CD14-positive monocyte (primary cell): ENCODE measurements around the gene PLEK2. TPM values are rescaled to one million over a fixed set of nuclear protein-coding genes. Genes with fewer than 3 reads are reported as not detected.
A peak's percentile ranks its signal among the peaks of the same experiment; 100 is the strongest.

ENCODE experiments used
- DNase-seq, 3 donors: peaks; one replicate each; pipeline ENCODE4 v3.0.0-alpha.2; 2011 to 2022
- H2AFZ ChIP-seq: 2 replicates; pipeline ENCODE4 v1.6.0; 2012; ENCODE audit warnings: mild to moderate bottlenecking, low read depth, low read length, inconsistent platforms; ENCODE audit not compliant: insufficient read depth, poor library complexity, severe bottlenecking
- H3K27ac ChIP-seq, 2 donors: 1 replicate in 1 of 2; 2 replicates in 1 of 2; pipeline ENCODE4 v1.5.1; 2012 to 2013; ENCODE audit warnings: low read length in 2 of 2, control low read depth in 1 of 2, inconsistent platforms in 1 of 2, low read depth in 1 of 2, mild to moderate bottlenecking in 1 of 2
- H3K27me3 ChIP-seq, 2 donors: one replicate each; pipeline versions ENCODE4 v1.6.0 to v1.6.1; 2011 to 2013; ENCODE audit warnings: low read length in 2 of 2; ENCODE audit not compliant: control insufficient read depth in 2 of 2, insufficient read depth in 2 of 2
- H3K36me3 ChIP-seq, 2 donors: replicated peaks in 1 of 2; 1 replicate in 1 of 2; 2 replicates in 1 of 2; pipeline versions ENCODE4 v1.5.1 to v1.6.1; 2012 to 2013; ENCODE audit warnings: low read length in 2 of 2, control low read depth in 1 of 2, inconsistent platforms in 1 of 2, mild to moderate bottlenecking in 1 of 2; ENCODE audit not compliant: insufficient read depth in 2 of 2, control insufficient read depth in 1 of 2
- H3K4me1 ChIP-seq, 2 donors: 1 replicate in 1 of 2; 2 replicates in 1 of 2; pipeline versions ENCODE4 v1.5.1 to v1.6.1; 2012 to 2013; ENCODE audit warnings: low read length in 2 of 2, control low read depth in 1 of 2, inconsistent platforms in 1 of 2, mild to moderate bottlenecking in 1 of 2, moderate library complexity in 1 of 2; ENCODE audit not compliant: insufficient read depth in 2 of 2, control insufficient read depth in 1 of 2
- H3K4me2 ChIP-seq: replicated peaks from 2 replicates; pipeline ENCODE3; 2012; ENCODE audit warnings: low read length, moderate library complexity, mild to moderate bottlenecking; ENCODE audit not compliant: poor library complexity, severe bottlenecking; ENCODE audit errors: extremely low read depth
- H3K4me3 ChIP-seq, 3 experiments: fragments of 200-600 bp in 1 of 3; sonication (generic) in 1 of 3; replicated peaks in 1 of 3; 1 replicate in 2 of 3; 2 replicates in 1 of 3; pipeline ENCODE4 v1.5.1; 2011 to 2013; ENCODE audit warnings: low read length in 3 of 3, mild to moderate bottlenecking in 3 of 3, control low read depth in 2 of 3, low read depth in 2 of 3, inconsistent platforms in 1 of 3, moderate library complexity in 1 of 3
- H3K79me2 ChIP-seq: 2 replicates; pipeline ENCODE4 v1.6.0; 2012; ENCODE audit warnings: mild to moderate bottlenecking, control low read depth, inconsistent platforms, low read length, moderate library complexity; ENCODE audit not compliant: insufficient read depth
- H3K9ac ChIP-seq: 2 replicates; pipeline ENCODE4 v1.6.0; 2017; ENCODE audit warnings: low read length, mild to moderate bottlenecking; ENCODE audit not compliant: insufficient read depth, poor library complexity, severe bottlenecking
- H3K9me3 ChIP-seq, 2 donors: replicated peaks in 1 of 2; 1 replicate in 1 of 2; 2 replicates in 1 of 2; pipeline versions ENCODE4 v1.5.1 to v1.6.1; 2012 to 2013; ENCODE audit warnings: low read length in 2 of 2, control low read depth in 1 of 2; ENCODE audit not compliant: control insufficient read depth in 1 of 2, insufficient read depth in 1 of 2
- H4K20me1 ChIP-seq: 2 replicates; pipeline ENCODE4 v1.6.0; 2012; ENCODE audit warnings: mild to moderate bottlenecking, low read length, control low read depth, moderate library complexity; ENCODE audit not compliant: insufficient read depth
- H3K27ac Mint-ChIP-seq, 7 donors: one replicate each; pipeline ENCODE4 v1.8.0; 2020; ENCODE audit warnings: mild to moderate bottlenecking in 7 of 7, mixed read lengths in 7 of 7, moderate library complexity in 6 of 7, inconsistent platforms in 2 of 7
- H3K27me3 Mint-ChIP-seq, 3 donors: one replicate each; pipeline ENCODE4 v1.8.0; 2021 to 2022; ENCODE audit warnings: low read depth in 3 of 3, mild to moderate bottlenecking in 3 of 3, mixed read lengths in 3 of 3, moderate library complexity in 3 of 3, inconsistent platforms in 1 of 3
- H3K36me3 Mint-ChIP-seq, 2 donors: one replicate each; pipeline ENCODE4 v1.8.0; 2020; ENCODE audit warnings: mixed read lengths in 2 of 2, inconsistent platforms in 1 of 2, mild to moderate bottlenecking in 1 of 2
- H3K4me1 Mint-ChIP-seq: one replicate; pipeline ENCODE4 v1.8.0; 2020; ENCODE audit warnings: mild to moderate bottlenecking, mixed read lengths
- H3K4me3 Mint-ChIP-seq, 2 donors: one replicate each; pipeline ENCODE4 v1.8.0; 2020; ENCODE audit warnings: mild to moderate bottlenecking in 2 of 2, mixed read lengths in 2 of 2, moderate library complexity in 1 of 2
- H3K9me3 Mint-ChIP-seq, 7 donors: one replicate each; pipeline ENCODE4 v1.8.0; 2020 to 2022; ENCODE audit warnings: mixed read lengths in 7 of 7, mild to moderate bottlenecking in 6 of 7, moderate library complexity in 6 of 7, inconsistent platforms in 2 of 7
- WGBS: methylation state at CpG from one replicate; pipeline ENCODE4 v1.1.5; 2013; ENCODE audit warnings: missing lambda C conversion rate; ENCODE audit not compliant: insufficient coverage; 5-methylcytosine and 5-hydroxymethylcytosine counted together
- intact Hi-C, 2 donors: fragments of 100-400 bp; cut with micrococcal nuclease; formaldehyde crosslinking; loops; one replicate each; pipeline versions ENCODE4 v1.15.0 to v1.15.1; 2023
- polyA plus RNA-seq, 3 donors: library from polyadenylated mRNA; depleted of rRNA in 1 of 3; unstranded in 2 of 3; stranded (reverse) in 1 of 3; fragments of 300-500 nt in 2 of 3; fragments of >200 nt in 1 of 3; fragmentation: Illumina TruSeq in 2 of 3; gene quantifications; 1 replicate in 2 of 3; 2 replicates in 1 of 3; pipeline ENCODE4 v1.2.3, GENCODE V29; 2012 to 2021
- TF ChIP-seq, protein P1 (sequence below): fragments of 200-600 bp; IDR thresholded peaks from one replicate; pipeline ENCODE4 v1.8.0; 2022; ENCODE audit warnings: antibody characterized with exemption, mild to moderate bottlenecking

PLEK2 gene
- polyA plus RNA-seq, 3 donors = 0.20 TPM; not detected in 2

DNA sequence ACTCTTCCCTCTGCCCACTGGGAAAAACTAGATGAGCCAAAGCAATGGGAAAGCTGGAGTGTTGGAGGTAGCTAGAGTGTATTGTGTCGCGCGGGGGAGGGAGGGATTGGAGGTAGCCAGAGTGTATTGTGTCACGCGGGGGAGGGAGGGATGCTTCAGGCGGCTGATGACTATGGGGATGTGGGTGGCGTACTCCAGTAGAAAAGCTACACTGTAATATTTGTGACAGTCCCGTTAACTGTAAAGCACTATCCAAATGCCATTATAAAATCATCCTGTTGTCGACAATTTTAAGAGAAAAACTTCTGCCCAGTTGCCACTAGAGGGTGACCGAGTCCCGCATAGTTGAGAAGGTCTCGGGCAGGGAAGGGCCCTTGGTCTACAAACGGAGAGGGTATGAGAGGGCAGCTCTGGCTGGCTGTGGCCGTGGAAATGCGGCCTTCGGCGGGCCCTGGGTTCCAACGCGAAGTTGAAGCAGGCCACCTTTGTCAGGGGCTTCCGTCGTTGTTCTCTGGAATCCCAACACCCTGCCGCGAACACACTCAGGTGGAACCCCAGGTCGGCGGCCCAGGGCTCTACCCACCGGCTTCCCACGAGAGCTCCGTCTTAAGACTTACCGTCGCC, 15.1 kb upstream of the PLEK2 start:
- H3K4me3 Mint-ChIP-seq = no peak overlapping the region
- H4K20me1 ChIP-seq = no peaks in the 10 kb centered on the region
- H3K36me3 Mint-ChIP-seq = no peaks in the 10 kb centered on the region
- H3K79me2 ChIP-seq = no peaks in the 10 kb centered on the region
- no peak overlapping the region for H3K4me2 ChIP-seq
- peak overlapping the region in 1 of 7 donors; percentile 66 for H3K27ac Mint-ChIP-seq
- no peaks in the 10 kb centered on the region for H3K36me3 ChIP-seq
- peaks cover 5 to 9% of the 10 kb centered on the region in 2 donors for H3K4me1 ChIP-seq
- H3K9me3 Mint-ChIP-seq = no peaks in the 10 kb centered on the region
- peaks cover 20 to 44% (median 31%) of the 10 kb centered on the region in 3 donors for H3K27me3 Mint-ChIP-seq
- H3K27me3 ChIP-seq = peaks cover 6 to 15% of the 10 kb centered on the region in 2 donors
- H3K4me3 ChIP-seq = no peak overlapping the region
- H3K4me1 Mint-ChIP-seq = peaks cover 14% of the 10 kb centered on the region
- TF ChIP-seq, protein P1, sequence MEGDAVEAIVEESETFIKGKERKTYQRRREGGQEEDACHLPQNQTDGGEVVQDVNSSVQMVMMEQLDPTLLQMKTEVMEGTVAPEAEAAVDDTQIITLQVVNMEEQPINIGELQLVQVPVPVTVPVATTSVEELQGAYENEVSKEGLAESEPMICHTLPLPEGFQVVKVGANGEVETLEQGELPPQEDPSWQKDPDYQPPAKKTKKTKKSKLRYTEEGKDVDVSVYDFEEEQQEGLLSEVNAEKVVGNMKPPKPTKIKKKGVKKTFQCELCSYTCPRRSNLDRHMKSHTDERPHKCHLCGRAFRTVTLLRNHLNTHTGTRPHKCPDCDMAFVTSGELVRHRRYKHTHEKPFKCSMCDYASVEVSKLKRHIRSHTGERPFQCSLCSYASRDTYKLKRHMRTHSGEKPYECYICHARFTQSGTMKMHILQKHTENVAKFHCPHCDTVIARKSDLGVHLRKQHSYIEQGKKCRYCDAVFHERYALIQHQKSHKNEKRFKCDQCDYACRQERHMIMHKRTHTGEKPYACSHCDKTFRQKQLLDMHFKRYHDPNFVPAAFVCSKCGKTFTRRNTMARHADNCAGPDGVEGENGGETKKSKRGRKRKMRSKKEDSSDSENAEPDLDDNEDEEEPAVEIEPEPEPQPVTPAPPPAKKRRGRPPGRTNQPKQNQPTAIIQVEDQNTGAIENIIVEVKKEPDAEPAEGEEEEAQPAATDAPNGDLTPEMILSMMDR = peak; percentile 86
- intact Hi-C loops = loop anchor here (1.0 to 10.0 kb wide), 4 partner anchors 144 to 278 kb away; partner anchors contain the start of gene RDH12 (in 1 of the 2)
- no peaks in the 10 kb centered on the region for H3K9me3 ChIP-seq
- H2AFZ ChIP-seq = no peak overlapping the region
- H3K9ac ChIP-seq = no peak overlapping the region
- 41% methylated on average over 14 of the region's 30 CpGs for WGBS
- peak; percentile 54 to 63 (median 56) for DNase-seq
- no peak overlapping the region for H3K27ac ChIP-seq

DNA sequence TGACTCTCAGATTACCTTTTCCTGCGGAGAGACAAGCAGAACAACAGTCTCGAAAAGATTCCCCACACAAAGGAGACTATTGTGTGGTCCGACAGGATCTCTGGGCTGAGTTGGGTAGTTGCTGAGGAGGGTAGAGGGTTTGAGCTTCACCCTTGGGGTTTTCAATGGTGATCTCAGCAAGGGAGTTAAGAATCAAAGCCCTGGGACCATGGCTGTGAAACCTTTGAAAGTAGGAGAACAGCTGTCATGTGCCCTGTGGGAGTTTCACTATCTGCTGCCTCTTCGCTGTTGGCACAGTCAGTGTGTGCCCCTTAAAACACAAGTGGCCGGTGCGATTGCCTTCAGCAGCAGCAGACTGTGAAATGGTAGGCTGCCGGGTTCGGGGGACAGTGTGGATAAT, 14.2 kb upstream of the PLEK2 start:
- no peak overlapping the region for H3K9ac ChIP-seq
- H3K79me2 ChIP-seq = no peaks in the 10 kb centered on the region
- TF ChIP-seq, protein P1 = no peak
- Mint-ChIP-seq H3K9me3 (no peaks in the 10 kb centered on the region), H3K36me3 (no peaks in the 10 kb centered on the region), H3K4me1 (peaks cover 14% of the 10 kb centered on the region), H3K27ac (no peak overlapping the region), H3K4me3 (no peak overlapping the region), H3K27me3 (peaks cover 18 to 42% (median 33%) of the 10 kb centered on the region in 3 donors)
- H3K36me3 ChIP-seq = no peaks in the 10 kb centered on the region
- H3K4me3 ChIP-seq = no peak overlapping the region
- H3K27ac ChIP-seq = no peak overlapping the region
- H3K9me3 ChIP-seq = no peaks in the 10 kb centered on the region
- peaks cover 6 to 16% of the 10 kb centered on the region in 2 donors for H3K27me3 ChIP-seq
- 98% methylated on average over 5 of the region's 8 CpGs for WGBS
- no peak overlapping the region for H2AFZ ChIP-seq
- intact Hi-C loops = loop anchor here (5.0 to 10.0 kb wide), 3 partner anchors 146 to 279 kb away; partner anchors contain the start of gene RDH12 (in 1 of the 2)
- H3K4me2 ChIP-seq = no peak overlapping the region
- DNase-seq = no peak
- H4K20me1 ChIP-seq = no peaks in the 10 kb centered on the region
- H3K4me1 ChIP-seq = peaks cover 5 to 9% of the 10 kb centered on the region in 2 donors
